HuH-7 (cell line): Measurements from ENCODE around the gene PHF2.

Experiments
- DNase-seq: peaks from one replicate; pipeline ENCODE4 v3.0.0; 2011; ENCODE audit warnings: low spot score

PHF2 gene

DNA sequence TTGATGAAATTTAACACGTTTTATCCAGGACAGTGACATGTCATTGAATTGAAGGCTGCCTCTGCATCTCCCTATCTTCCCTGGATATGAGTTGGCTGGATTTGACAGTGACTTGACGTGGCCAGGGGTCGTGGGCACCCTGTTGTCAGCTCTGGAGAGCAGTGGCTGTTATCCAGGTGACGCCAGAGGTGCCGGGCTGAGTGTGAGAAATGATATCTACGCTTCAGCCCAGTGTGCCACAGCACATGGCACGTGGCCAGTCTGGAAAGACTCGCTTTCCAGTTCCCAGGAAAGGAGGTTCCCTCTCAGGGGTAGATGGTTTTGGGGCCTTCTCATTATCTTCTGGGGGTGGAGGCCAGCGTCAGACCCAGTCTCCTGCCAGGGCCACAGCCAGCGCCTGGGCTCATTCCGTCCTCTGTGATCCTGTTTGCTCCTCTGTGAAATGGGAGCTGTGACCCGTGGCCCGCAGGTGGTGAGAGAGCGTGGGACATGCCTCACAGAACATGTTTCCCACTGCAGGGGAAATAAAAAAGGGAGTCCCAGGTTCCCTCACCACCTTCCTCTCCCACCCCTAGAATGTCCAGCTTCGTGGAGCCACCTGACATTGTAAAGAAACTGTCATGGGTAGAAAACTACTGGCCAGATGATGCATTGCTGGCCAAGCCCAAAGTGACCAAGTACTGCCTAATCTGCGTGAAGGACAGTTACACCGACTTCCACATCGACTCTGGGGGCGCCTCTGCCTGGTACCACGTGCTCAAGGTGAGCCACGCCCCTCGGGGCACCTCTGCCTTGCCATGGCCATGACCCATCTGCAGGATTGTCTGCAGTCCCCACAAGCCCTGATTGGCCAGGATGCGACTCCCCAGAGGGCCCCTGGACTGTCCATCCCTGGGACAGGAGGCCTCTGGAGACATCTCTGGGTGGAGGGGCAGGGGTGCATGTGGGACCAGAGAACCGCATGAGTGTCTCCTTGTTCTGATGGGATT, 76.5 kb downstream of the PHF2 start:
- no peak for DNase-seq

DNA sequence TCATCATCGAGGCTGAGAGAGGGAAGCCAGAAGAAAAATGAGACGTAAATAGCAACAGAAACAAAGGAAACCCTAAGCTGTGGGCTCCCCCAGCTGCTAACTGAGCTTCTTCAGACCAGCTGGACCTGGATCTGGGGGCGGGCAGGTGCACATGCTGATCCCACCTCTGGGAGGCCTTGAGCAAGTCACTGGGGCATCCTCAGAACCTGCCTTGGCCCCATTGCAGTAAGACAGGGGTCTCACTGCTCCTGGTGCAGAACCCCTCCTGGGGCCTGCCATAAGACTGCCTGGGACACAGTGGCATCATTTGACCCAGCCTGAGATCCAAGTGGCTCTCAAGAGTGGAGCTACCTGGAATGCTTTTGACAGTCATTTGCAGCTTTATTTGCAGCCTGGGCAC, 77.4 kb downstream of the PHF2 start:
- no peak for DNase-seq

DNA sequence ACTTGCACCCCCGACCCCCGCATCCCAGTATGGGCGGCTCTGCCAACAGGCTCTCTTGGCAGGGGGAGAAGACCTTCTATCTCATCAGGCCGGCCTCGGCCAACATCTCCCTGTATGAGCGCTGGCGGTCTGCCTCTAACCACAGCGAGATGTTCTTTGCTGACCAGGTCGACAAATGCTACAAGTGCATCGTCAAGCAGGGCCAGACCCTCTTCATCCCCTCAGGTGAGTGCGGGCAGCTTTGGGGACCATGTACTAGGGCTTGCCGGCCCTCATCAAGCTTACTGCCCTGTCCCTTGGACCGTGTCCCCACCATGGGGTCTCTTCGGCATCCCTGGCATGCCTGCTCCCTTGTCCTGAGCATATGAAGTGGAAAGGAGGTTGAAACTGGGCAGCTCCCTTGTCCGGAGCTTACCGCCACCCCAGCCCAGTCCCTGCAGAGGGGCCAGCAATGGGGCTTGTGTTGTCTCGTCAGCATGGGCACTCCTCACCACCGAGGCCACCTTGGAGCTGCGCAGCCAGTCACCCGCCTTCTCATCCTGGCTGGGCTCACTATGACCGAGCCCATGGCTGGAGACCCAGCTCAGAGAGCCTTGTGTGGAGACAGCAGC, 78.1 kb downstream of the PHF2 start:
- no peak for DNase-seq

DNA sequence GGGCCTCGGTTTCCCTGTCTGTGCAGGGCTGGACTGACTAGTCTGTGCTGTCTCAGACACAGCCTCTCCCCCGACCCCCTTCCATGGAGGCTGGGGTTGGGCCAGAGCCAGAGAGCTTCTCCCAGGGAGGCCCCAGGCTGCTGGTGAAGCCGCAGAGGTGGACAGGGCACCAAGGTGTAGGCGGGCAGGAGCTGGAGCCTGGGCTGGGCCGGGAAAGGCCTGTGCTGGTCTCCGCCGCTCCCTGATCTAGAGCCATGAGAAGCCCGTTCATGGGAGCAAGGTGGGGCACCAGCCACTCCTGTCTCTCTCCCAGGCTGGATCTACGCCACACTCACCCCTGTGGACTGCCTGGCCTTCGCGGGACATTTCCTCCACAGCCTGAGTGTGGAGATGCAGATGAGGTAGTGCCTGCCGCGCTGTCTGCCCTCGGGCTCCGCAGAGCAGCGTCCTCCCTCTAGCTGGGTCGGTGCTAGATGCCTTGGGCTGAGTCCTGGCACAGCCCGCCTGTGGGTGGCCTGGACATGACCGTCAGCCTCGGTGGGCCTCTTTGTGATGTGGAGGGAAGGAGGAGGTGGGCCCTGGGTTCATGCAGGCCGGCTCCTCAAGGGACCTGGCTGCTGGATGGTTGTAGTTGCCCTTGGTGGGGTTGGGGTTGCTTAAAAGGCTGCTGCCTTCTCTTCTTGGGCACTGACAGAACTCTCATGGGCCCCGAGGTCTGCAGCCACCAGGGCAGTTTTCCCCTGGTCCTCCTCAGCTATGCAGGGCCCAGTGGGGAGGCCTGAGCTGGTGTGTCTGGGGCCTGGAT, 79.4 kb downstream of the PHF2 start:
- DNase-seq, result no peak

DNA sequence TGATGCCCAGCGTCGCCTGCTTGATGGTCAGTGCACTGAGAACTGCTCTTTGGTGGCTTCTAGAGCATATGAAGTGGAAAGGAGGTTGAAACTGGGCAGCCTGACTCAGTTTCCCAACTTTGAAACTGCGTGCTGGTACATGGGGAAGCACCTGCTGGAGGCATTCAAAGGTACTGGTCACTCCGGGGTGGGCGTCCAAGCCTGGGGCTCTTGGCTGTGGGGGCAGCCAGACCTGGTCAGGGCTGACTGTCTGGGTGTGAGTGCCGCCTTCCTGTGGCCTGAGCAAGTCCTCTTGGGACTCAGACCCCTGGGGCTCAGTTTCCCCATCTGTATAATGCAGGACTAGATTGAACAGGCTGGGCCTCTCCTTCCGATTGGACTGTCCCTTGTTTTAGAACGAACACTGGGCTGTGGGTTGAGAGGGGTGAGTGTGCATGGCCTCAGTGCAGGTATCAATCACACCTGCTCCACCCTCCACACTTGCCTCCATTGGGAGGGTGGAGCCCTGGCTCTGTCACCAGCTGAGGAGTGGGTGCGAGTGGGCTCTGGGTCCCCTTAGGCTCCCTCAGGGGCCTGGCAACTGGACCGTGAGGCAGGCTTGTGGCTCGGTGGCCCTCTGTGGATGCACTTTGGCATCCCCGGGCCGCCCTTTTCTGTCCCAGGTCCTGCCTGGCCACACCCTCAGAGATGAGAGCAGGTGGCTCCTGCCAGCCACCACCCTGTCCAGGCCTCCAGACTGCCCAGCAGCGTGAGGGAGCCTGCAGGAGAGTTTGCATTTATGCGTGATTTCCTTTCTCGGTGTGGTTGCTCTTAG, 80.2 kb downstream of the PHF2 start:
- no peak for DNase-seq

DNA sequence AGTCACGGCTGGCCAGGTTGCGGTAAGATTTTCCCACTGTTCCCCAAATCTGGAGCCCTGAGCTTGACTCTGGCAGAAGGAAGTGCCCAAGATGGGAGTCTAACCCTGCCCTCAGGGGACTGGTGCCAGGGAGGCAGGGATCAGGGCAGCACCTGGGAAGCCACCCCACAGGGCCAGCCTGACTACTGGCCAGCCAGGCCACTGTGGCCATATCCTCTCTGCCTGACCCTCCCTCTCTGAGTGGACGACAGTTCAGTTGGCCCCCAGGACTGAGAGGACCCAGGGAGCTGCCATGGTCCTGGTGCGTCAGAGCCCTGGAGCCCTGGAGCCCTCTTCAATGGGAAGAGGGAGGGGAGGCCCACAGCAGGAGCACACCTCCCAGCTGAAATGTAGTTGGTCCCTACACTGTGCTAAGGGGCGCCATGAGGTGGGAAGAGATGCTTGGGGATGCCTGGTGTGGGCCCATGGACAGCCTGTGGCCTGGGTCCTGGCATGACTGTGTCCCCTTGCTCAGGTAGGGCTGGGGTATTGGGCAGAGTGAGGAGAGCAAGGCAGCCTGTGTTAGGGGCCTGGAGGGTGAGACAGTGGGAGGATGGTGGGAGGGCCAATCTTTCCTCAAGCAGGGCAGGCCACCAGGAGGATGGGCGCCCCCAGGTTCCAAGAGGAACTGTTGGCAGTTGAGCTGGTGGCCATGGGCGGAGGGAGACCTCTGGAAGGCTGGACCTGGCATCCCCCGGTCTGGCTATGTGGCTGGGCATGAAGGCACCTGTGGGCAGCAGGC, 81.1 kb downstream of the PHF2 start:
- no peak for DNase-seq

DNA sequence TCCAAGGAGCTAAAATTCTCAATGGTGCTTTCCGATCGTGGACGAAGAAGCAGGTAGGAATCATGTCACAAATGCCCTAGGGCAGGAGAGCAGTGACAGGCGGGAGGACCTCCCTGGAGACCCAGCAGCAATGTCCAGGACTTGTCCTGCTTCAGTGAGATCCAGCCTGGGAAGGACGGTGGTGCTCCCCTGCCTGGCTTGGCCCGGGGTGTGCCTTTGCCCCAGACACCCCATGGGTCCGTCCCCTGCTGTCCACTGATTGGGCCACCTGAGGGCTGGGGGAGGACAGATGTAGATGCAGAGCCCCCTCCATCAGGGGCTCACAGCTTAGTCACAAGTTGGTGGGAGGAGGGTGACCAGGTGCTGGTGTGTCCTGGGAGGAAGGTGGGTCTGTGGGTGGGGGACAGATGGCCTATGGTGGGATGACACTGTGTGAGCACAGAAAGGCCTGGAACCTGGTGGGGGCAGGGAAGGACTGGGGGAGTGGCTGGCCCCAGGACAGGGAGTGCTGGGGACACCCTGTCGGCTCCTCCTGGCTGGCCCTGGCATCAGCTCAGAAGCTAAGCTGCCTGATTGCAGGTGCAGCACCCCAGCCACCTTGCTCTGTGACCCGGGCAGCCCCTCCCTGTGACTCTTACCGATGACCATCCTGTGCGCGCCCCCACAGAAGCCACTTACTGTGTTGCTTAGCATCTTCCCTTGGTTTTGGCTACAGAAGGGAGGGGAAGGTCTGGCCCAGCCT, 82.0 kb downstream of the PHF2 start:
- no peak for DNase-seq

DNA sequence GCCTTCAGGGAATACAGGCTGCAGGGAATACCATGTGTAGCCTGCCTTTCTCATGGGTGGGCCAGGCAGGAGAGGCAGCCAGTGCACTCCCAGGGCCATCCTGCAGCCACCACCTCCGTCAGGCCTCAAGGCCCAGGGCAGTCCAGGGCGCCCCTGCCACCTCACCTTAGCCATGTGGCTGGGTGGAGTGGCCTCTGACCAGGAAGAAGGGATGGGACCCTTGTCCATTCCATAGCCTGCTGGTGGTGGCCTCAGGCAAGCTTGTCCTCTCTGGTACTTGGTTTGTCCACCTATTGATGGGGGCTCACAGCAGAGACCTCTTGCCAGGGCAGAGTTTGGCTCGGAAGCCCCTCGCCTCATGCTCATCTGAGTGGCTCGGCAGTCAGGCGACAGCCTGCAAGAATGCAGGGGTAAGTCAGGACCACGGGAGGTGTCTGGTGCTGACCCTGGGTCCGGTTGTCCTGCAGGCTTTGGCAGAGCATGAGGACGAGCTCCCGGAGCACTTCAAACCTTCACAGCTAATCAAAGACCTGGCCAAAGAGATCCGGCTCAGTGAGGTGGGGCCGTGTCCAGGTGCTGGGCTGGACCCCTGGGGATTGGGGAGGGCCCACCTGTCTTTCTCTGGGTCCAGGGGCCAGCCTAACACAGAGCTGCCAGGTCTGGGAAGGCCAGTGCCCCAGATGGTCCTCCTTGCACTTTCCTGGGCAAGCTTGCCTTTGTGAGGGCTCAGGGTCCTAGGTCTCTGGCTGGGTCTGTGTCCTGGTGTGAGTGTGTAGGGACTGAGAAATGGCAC, 82.9 kb downstream of the PHF2 start:
- DNase-seq, result no peak

DNA sequence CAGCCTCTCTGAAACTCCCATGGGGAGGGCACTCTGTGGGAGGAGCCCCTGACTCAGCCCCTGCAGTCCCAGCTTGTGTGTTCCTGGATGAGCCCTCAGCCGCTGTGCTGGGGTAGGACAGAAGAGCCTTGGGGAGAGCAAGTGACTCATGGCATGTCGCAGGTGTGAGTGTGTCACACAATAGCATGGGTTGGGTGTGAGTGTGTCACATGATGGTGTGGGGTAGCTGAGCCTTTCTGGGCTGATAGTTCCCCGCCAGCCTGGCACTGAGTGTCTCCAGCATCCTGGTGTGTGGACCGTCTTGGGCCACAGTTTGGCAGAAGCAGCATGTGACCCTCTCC, 83.4 kb downstream of the PHF2 start:
- DNase-seq, result no peak

DNA sequence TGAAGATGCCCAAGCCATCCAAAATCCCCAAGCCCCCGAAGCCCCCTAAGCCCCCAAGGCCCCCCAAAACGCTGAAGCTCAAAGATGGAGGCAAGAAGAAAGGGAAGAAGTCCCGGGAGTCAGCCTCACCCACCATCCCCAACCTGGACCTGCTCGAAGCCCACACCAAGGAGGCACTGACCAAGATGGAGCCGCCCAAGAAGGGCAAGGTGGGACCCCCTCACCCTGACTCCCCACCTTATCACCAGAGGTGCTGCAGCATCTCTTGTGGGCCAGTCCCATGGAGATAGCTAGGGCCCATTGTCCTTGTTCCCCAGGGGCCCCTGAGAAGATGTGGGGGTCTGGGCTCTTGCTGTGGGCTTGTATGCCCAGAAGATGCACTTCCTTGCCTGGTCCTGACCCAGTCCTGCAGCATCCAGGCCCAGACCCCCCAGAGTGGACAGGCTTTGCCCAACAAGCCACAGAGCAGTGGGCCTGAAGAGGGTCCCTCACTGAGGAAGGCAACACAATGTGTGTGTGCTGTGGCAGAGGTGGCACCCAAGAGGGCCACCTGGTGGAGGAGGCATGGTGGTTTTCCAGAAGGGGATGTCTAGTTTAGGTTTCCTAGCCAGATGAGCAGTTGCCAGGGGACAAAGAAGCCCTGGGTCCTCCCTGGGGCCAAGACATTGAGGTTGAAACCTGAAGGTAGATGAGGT, 84.1 kb downstream of the PHF2 start:
- no peak for DNase-seq

DNA sequence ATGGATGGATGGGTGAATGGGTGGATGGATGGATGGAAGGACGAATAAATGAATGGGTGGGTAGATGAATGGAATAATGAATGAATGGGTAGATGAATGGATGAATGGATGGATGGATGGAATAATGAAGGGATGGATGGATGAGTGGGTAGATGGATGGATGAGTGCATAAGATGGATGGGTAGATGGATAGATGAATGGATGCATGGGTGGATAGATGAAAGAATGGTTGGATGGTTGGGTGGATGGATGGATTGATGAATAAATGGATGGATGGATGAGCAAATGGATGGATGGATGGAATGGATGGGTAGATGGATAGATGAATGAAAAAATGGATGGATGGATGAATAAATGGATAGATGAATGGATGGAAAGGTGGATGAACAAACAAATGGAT, 85.2 kb downstream of the PHF2 start:
- DNase-seq, result no peak

DNA sequence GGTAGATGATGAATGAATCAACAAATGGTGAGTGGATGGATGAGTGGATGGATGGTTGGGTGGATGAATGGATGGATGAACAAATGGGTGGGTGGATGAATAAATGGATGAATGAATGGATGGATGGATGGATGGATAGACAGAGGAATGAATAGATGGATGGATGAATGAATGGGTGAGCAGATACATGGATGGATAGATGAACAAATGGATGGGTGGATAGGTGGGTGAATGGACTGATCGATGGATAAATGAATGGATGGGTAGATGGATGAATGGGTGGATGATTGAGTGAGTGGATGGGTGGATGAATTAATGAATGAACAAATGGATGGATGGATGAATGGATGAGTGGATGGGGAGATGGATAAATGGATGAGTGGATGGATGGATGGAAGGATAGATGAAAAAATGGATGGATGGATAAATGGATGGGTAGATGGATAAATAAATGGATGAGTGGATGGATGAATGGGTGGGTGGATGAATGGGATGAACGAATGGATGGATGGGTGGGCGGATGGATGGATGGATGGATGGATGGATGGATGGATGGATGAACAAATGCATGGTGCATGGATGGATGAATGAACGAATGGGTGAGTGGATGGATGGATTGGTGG, 85.7 kb downstream of the PHF2 start:
- no peak for DNase-seq

DNA sequence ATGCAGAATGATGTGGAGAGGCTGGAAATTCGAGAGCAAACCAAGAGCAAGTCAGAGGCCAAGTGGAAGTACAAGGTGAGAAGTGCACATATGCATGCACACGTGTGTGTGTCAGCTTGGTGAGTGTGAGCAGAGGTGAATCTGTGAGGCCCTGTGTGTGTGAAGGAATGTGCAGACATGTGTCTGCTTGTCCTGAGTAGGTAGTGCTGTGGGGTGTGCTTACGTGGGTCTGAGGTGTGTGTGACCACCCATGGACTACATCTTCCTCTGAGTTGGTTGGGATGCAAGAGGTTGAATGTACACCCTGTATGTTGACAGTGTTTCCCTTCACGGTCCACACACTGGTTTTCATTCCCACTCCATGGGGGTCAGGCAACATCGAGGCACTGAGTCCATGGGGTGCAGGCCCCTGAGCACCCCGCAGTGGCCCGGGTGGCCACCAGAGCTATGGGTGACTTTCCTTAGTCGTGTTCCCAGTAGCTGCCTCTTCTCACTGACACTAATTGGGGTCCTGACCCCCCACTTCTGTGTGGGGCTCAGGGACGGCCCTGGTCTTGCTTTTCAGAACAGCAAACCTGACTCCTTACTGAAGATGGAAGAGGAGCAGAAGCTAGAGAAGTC, 86.7 kb downstream of the PHF2 start:
- DNase-seq, result no peak

DNA sequence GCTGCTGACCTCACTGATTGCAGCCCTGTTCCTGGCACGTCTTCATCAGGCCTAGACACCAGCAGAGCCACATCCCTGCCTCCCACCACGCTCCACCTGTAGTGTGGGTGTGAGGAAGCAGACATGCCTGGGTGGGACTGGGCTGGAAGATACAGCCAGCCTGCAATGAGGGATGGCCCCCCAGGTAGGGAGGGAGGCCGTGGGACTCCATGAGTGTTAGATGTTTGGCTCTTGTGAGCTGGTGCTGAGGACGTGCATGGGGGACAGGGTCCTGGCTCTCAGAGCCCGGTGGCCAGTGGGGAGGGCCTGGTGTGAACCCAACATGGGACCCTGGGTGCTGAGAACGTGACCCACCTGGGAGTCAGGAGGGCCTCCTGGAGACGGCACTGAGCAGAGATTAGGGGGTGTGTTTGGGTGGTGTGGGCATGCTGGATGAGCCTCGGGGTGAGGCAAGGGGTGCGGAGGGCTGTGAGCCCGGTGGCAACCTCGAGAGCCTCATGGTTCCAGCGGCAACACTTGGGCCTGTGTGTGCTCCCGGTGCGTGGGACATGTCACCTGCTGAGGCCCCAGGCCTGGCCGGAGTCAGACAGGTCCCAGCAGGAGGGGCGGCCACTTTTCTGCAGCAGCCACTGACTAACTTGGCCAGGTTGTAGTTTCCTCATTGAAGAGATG, 87.6 kb downstream of the PHF2 start:
- DNase-seq, result no peak

DNA sequence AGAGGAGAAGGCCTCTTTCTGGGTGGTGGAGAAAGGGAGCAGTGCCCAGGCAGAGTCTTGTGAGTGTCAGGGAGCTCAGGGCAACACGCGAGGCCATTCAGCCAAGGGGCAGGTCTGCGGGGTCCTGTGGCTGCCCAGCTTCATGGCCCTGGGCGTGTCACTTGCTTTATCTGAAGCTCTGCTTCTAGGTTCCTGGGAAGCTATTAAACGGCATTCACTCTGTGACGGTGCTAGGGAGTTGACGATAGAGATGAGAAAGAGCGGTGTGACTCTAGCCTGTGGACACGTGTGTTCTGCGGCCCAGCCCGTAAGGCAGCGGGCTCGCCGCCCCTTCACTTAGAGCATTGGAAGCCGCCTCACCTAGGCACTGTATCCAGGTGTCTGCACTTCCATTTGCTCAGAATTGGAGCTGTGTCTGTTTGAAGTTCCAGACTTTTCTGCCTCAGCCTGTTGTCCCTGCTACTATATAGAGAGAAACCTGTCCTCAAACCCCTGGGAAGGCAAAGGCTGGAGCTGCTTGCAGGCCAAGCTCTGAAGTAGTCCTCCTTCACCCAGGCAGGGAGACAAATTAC, 88.3 kb downstream of the PHF2 start:
- no peak for DNase-seq

DNA sequence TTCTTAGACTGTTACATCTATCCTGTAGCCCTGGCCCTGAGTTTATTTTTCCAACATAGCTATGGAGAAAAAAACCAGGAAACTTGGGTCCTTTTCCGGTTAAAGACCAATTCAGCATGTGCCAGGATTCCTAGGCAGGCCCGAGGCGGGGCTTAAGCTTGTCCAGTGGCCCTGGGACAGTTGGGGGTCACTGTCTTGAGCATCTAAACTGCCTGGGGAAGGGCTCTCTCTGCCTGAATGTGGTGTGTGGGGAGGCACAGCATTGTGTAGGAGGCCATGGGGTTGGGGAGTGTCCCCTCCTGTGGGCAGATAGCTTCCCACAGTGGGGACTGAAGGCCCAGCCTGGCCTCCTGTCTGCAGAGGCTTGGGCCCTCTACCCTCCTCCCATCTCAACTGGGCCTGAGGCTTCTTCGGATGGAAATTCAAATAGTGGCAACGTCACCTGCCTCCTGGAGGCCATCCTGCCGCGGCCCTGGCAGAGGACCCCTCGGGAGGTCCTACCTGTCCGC, 88.8 kb downstream of the PHF2 start:
- DNase-seq, result no peak
